Activated T-cell treated with anti-CD3 and anti-CD28 coated beads for 24 hours (primary cell): ENCODE data around the gene METRNL.
"Not testable (repeated sequence)": the region's sequence is repeated elsewhere in the genome, so short reads cannot be mapped to it uniquely, and the experiment has no call there.

Experiments used
- DNase-seq: peaks from one replicate; pipeline ENCODE4 v3.0.0-alpha.2; 2020; ENCODE audit warnings: low read depth

METRNL gene

GRCh38 chr17:83052241-83052564, 27.2 kb upstream of the METRNL start:
- no peak for DNase-seq

DNA sequence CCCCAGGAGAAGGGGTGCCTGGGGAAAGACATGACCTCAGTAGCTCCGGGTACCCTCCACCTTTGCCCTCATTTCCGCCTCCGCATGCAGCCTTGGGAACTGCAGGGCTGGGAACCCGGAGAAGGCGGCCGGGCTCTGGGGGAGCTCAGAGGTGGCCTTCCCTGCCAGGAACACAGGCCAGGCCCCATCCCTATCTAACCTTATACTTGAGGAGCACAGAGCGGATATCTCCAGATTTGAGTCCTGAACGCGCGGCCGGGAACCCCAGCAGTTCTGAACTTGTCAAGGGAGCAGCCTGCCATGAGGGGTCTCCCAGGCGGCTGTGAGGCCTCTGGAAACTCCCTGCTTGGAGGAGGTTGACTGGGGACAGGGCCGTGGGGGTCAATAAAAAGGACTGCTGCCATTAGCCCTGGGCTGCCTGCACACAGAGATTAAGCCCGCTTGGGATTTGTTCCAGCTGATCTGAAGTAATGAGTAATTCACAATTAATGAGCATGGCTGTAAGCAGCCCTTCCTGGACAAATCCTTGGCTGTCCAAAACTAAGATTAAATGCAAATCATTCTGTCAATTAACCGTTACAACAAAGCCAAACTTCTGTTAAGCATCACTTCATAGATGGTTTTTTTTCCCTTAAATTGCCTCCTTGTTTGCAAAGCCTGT, 26.3 kb upstream of the METRNL start:
- no peak for DNase-seq

DNA sequence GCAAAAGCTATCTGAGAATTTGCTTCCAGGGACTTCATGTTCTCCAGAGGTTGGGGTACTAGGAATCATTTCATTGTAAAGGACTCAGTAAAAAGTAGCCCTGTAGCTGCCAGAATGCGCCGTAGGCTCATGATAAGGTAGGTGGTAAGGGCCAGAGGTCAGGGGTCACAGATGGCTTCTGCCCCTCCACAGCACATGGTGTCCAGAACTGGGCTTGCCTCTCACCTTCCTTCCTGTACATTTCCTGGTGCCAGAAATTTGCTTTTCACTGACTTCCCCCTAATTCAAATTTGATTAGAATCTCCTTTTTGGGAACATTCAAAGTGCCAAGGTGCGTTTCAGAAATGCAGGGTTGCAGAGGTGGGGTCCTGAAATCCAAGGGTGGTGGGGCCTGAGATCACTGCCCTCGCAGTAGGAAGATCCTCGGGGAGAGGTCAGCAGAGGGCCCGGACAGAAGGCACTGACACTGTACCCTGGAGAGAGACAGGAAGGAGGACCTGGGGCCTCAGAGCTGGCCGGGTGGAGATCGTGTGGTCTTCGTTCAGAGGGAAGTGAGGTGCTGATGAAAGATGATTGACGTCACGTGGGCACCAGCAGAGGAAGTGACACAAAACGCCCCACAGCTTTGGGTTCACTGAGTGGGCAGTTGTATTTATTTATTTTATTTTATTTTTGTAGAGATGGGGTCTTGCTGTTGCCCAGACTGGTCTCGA, 25.5 kb upstream of the METRNL start:
- no peak for DNase-seq

- no peak for DNase-seq
Observed at GRCh38 chr17:83054518-83055125, 24.8 kb upstream of the METRNL start.

- not testable (repeated sequence) for DNase-seq
Observed at GRCh38 chr17:83055176-83055575, 24.2 kb upstream of the METRNL start.

DNA sequence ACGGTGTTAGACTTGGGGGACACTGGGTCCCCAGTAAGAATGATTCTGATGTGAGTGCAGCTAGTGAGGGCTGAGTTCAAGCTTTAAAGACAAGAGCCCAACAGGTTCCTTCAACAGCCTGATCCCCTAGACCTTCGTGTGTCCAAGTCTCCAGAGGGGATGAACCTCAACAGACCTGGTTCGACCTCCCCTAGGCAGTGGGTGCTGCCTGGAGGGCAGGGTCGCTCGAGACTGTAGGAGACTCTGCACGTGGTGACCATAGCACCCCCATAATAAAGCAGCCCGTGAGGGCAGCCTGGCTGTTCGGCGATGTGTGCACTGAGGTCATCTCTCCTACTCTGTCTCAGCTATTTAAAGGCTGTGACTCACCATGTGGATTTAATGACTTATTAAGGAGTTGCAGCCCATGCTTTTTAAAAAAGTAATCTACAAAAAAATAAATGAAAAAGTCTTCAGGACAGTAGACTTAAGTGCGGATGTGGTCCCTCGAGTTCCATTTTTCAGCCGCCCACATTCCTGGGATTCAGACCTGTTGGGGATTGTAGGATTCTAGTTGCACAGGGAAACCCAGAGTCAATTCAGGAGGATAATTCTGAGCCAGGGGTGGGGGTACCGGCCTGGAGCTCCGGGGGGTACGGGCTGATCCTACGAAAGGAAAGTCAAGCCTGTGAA, 23.4 kb upstream of the METRNL start:
- no peak for DNase-seq

DNA sequence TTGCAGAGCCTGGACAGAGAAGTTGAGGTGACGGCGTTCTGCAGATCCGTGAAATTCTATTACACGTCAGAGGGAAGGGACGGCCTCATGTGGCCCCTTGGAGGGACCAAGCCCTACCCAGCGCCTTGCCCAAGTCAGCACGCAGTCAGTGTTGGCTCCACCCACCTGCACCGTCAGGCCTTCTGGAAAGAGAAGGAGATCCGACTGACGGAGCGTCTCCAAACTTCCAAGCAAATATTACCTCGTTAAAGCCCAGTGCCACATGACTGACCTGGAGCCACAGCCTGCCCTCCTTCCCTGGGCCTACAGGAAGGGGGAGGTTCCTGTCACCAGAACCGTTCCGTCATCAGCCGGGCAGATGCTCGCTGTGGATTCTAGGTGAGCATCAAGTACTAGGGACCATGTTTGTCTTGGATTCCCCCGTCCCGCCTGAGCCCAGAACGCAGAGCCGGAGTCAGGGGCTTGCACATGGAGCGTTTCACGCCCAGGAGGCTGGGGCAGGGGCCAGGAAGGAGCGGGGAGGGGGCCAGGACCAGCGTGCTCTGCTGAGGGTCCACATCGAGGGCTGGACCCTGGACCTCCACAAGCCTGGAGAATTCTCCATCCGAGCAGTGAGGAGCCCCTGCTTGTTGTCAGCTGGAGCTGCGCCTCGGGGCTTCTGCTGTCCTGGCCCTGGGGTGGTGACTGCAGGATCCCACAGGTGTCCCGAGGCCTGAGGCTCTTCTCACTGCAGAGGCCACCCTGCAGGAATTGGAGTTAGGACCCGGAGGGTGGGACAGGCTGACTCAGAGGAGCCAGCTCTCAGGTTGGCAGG, 22.6 kb upstream of the METRNL start:
- no peak for DNase-seq

DNA sequence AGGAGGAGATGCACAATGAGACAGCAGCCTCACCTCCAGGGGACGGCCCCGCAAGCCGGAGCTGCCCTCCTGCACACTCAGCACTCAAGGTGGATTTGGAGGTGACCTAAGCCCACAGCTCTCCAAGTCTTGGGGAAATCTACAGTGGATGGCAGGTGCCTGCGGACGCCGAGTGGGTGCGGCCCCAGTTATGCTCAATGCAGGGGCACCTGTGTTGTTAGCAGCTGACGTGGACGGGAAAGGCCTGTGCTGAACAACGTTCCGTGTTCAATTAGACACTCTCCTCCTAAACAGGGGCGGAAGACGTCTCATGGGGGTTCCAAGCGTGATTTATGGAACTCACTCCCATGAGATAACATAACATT, 22.0 kb upstream of the METRNL start:
- DNase-seq, result no peak

- DNase-seq, result no peak
Observed at GRCh38 chr17:83057793-83058265, 21.6 kb upstream of the METRNL start.

DNA sequence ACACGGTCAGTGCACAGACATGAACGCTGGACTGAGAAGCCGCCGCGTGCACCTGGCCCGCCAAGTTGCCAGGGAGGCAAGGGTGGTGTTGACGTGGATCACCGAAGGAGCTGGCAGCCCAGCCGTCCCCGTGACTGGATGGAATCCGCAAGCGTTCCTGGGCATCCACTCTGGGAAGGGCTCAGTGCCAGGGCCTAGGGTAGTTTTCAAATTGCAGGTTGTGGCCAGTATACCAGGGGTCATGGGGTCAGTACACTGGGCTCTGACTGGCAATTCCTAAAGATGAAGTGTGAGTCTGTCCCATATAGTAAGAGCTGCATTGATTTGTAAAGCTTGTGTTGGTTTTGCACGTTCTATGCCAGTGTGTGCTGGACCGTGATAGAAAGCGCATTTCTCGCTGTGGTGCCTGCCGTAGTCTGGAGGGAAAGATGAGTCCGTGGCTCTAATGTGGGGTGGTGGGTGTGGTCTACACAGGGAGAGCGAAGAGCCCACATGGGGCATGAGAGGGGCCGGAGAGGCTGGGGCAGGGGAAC, 21.1 kb upstream of the METRNL start:
- DNase-seq, result no peak

DNA sequence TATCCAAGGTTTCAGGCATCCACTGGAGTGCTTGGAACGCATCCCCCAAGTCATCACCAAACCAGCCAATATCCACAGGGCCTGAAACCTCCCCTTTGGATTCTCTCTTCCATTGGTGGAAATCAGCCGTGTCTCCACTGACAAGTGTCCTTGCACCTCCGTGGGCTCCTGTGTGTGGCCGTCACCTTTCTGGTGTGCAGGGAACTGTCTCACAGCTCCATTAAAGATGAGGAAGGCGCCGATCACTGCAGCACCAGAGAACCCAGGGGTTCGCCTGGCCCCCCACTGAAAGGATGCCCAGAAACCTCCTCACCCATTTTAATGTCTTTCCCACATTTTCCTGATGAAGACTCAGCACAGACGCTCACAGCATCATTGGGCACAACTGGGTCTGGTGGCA, 17.8 kb upstream of the METRNL start:
- DNase-seq, result no peak

DNA sequence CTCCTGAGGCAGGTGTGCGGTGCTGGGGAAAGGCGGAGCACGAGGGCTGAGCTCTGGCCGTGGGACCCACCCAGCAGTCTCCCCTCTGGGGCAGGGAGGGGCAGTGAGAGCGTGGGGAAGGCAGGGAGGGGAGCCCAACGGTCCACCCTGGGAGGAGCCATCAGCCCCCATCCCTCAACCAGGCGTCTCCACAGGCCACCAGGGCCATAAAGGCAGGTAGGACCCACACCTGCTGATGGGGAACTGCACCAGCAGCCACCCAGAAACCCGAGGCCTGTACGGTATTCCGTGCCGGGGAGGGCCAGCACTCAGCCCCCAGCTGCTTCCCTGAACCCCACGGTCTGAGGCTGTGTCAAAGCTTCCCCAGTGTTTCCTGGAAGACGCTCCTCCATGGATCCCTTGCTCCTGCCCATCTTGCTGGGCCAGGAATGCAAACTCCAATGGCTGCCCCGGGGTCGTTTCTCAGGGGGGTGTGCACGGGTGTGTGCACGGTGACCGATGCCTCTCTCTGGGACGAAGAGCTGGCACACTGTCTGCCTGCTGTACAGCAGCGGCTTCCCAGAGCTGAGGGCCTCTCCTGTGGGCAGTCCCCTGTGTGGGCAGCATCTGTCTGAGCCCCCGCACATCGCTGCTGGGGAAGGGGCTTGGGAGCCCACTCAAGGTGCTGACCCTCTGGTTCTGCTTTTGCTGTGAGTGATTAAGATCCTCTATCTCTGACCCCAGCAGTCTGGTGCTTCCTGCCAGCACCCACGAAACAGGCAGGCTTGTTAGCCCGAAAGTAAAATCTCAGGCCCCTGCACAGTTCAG, 17.2 kb upstream of the METRNL start:
- no peak for DNase-seq

DNA sequence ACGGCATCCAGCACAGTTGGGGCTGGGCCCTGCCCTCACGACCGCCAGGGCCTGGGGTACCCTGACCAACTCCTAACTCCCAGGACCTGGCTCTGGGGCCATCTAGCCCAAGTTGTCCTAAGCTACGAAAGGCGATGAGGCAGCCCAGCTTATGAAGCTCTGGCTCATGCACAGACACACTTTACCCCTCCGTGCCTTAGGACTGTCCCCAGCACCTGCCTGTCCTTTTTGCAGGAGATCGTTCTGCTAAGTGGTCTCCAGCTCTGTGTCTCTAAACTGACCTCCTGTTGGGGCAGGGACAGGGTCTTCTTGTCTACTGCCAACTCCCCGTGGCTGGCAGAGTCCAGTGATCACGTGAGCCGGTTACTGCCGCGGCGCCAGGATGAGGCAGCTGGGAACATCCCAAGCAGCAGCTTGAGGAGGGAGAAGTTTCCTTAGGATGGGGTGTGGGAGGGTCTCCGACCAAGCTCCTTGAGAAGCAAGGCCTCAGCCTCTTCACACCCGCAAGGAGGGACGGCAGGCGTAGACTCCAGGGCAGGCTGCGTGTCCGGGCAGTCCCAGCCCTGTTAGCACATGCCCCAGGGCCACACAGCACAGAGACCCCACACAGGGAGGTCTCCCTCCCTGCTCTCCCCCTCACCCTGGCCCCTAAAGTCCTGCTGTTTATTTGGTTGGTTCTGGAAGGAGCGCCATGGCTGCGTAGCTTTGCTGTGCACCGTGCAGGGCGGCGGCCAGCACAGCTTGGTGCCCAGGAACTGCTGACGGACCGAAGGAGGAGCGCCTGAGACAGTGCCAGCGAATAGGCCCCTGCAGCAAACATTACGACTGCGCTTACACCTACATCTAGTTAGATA, 16.4 kb upstream of the METRNL start:
- DNase-seq, result no peak

- DNase-seq, result no peak
Observed at GRCh38 chr17:83064021-83064731, 15.2 kb upstream of the METRNL start.

GRCh38 chr17:83064732-83065659, 14.4 kb upstream of the METRNL start:
- DNase-seq, result no peak

- DNase-seq, result no peak
Observed at GRCh38 chr17:83065660-83066542, 13.5 kb upstream of the METRNL start.

DNA sequence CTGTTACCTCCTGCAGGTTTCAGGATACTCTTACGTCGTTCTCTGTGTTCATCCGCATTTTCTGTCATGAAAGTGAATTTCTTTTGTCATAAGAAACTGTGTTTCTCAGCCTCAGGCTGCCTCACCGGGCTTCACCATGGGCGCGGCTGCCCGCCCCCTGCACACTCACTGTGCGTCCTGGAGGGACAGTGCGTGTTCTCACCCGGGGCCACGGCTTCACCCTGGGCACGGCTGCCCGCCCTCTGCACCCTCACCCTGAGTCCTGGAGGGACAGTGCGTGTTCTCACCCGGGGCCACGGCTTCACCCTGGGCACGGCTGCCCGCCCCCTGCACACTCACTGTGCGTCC, 12.9 kb upstream of the METRNL start:
- not testable (repeated sequence) for DNase-seq
